GM21825 (cell line): ENCODE measurements around the gene MRPL11.

Experiments used
- ATAC-seq: cut with Tn5 transposase; IDR thresholded peaks from one replicate; pipeline ENCODE4 v1.9.1; 2021; ENCODE audit warnings: mild to moderate bottlenecking, moderate library complexity; ENCODE audit not compliant: unreplicated experiment

Gene MRPL11

GRCh38 chr11:66408488-66409214 is 30.0 kb downstream of the MRPL11 start:
- no peak for ATAC-seq

- ATAC-seq: no peak
These were observed 31.0 kb downstream of the MRPL11 start for GRCh38 chr11:66407651-66408050.

- no peak for ATAC-seq
These were observed 44.7 kb downstream of the MRPL11 start for GRCh38 chr11:66393954-66394353.

GRCh38 chr11:66391322-66391721 is 47.3 kb downstream of the MRPL11 start:
- no peak for ATAC-seq

- no peak for ATAC-seq
These were observed 49.8 kb downstream of the MRPL11 start for GRCh38 chr11:66388780-66389386.

GRCh38 chr11:66386171-66387069 is 52.2 kb downstream of the MRPL11 start:
- no peak for ATAC-seq
